GM12878 (cell line): ENCODE results near the gene RGS4. TPM values are rescaled to one million over a fixed set of nuclear protein-coding genes. Genes with fewer than 3 reads are reported as not detected.

Experiments used
- ATAC-seq: fragments of 200-7000 bp; cut with Tn5 transposase; 3 replicates; pipeline ENCODE4 v1.9.1; 2020; ENCODE audit warnings: mild to moderate bottlenecking, moderate library complexity
- BruUV-seq: library from RNA; stranded (reverse); fragments of 400-500 nt; replicated peaks from 2 replicates; lab custom pipeline; 2021; lab: Mats Ljungman, UMichigan
- CTCF ChIA-PET: fragments of 300-600 bp; sonication (Branson Sonifier 250); formaldehyde crosslinking; extraction: SDS; loops from one replicate; lab custom pipeline; 2021; ENCODE audit warnings: inconsistent platforms; lab: Yijun Ruan, JAX
- POLR2A ChIA-PET: fragments of 350-600 bp; formaldehyde crosslinking; extraction: SDS; loops from one replicate; lab custom pipeline; 2021; ENCODE audit warnings: inconsistent platforms; lab: Charles Lee
- RAD21 ChIA-PET: fragments of 300-600 bp; sonication (Branson Sonifier 250); formaldehyde crosslinking; loops from one replicate; lab custom pipeline; 2023; ENCODE audit warnings: antibody characterized with exemption; ENCODE audit not compliant: unreplicated experiment; lab: Charles Lee
- SMC1A ChIA-PET: fragments of 300-600 bp; sonication (Branson Sonifier 250); formaldehyde crosslinking; loops from one replicate; lab custom pipeline; 2023; ENCODE audit not compliant: unreplicated experiment, uncharacterized antibody; lab: Charles Lee
- DNase-seq: peaks from one replicate; pipeline ENCODE4 v3.0.0-alpha.2; 2011; ENCODE audit warnings: low read depth, low spot score
- FAIRE-seq: peaks from 3 replicates; lab custom pipeline; 2011; peaks lifted over from hg19 to GRCh38; lab: Jason Lieb, UNC
- H2AFZ ChIP-seq: 2 replicates; pipeline ENCODE4 v1.6.0; 2011; ENCODE audit warnings: low read depth, low read length, control low read depth; ENCODE audit not compliant: control insufficient read depth
- H3K27ac ChIP-seq: 2 replicates; pipeline ENCODE4 v1.5.1; 2011; ENCODE audit warnings: control low read depth; ENCODE audit not compliant: control insufficient read depth, insufficient read depth
- H3K27me3 ChIP-seq, 2 experiments: replicated peaks in 1 of 2; 2 replicates each; pipeline versions ENCODE4 v1.6.0 to v1.6.1; 2011; ENCODE audit warnings: low read length in 1 of 2; ENCODE audit not compliant: control insufficient read depth in 2 of 2, insufficient read depth in 2 of 2
- H3K36me3 ChIP-seq, 2 experiments: 2 replicates each; pipeline ENCODE4 v1.5.1; 2011; ENCODE audit warnings: low read length in 1 of 2; ENCODE audit not compliant: control insufficient read depth in 2 of 2, insufficient read depth in 2 of 2
- H3K4me1 ChIP-seq: 2 replicates; pipeline ENCODE4 v1.6.1; 2011; ENCODE audit warnings: mild to moderate bottlenecking, low read length, moderate library complexity, mixed read lengths; ENCODE audit not compliant: control insufficient read depth, insufficient read depth
- H3K4me2 ChIP-seq: 2 replicates; pipeline ENCODE4 v1.6.0; 2011; ENCODE audit warnings: control low read depth; ENCODE audit not compliant: control insufficient read depth, insufficient read depth
- H3K4me3 ChIP-seq: fragments of 200-600 bp; sonication (generic); 2 replicates; pipeline ENCODE4 v1.5.1; 2016
- H3K79me2 ChIP-seq: 2 replicates; pipeline ENCODE4 v1.6.0; 2011; ENCODE audit warnings: low read length; ENCODE audit not compliant: control insufficient read depth, insufficient read depth
- H3K9ac ChIP-seq: 2 replicates; pipeline ENCODE4 v1.8.0; 2011; ENCODE audit warnings: low read length, control low read depth, mixed read lengths; ENCODE audit not compliant: control insufficient read depth, insufficient read depth
- H3K9me3 ChIP-seq: replicated peaks from 3 replicates; pipeline ENCODE4 v1.5.1; 2011; ENCODE audit warnings: mild to moderate bottlenecking, low read length; ENCODE audit not compliant: control insufficient read depth, insufficient read depth
- H4K20me1 ChIP-seq: 2 replicates; pipeline ENCODE4 v1.6.0; 2011; ENCODE audit not compliant: control insufficient read depth, insufficient read depth
- BACH1 ChIP-seq: fragments of 450-650 bp; IDR thresholded peaks from 2 replicates; pipeline ENCODE4 v1.6.1; 2017; ENCODE audit warnings: mild to moderate bottlenecking, borderline replicate concordance
- BCL11A ChIP-seq: IDR thresholded peaks from 2 replicates; pipeline ENCODE4 v1.6.1; 2011; ENCODE audit warnings: low read depth, low read length
- CHD1 ChIP-seq: IDR thresholded peaks from 2 replicates; pipeline ENCODE4 v1.6.1; 2012; ENCODE audit warnings: low read depth, low read length, improper control_type of control experiment
- EP300 ChIP-seq, 2 experiments: fragments of 150-350 bp in 1 of 2; IDR thresholded peaks; 2 replicates each; pipeline ENCODE4 v1.6.1; 2011 to 2012; ENCODE audit warnings: low read depth in 2 of 2, low read length in 2 of 2, borderline replicate concordance in 1 of 2, improper control_type of control experiment in 1 of 2, inconsistent platforms in 1 of 2; ENCODE audit not compliant: control insufficient read depth in 1 of 2
- HCFC1 ChIP-seq: fragments of 150-350 bp; IDR thresholded peaks from 2 replicates; pipeline ENCODE4 v1.6.1; 2014; ENCODE audit warnings: low read length
- POU2F2 ChIP-seq: IDR thresholded peaks from 3 replicates; pipeline ENCODE4 v1.6.1; 2011; ENCODE audit warnings: low read depth, mild to moderate bottlenecking, low read length, borderline replicate concordance
- PRDM15 ChIP-seq: fragments of 450-650 bp; formaldehyde crosslinking; IDR thresholded peaks from 2 replicates; pipeline ENCODE4 v1.4.0; 2020; ENCODE audit warnings: mild to moderate bottlenecking, moderate library complexity
- SKIL ChIP-seq: fragments of 450-650 bp; IDR thresholded peaks from 2 replicates; pipeline ENCODE4 v1.6.1; 2017; ENCODE audit warnings: mild to moderate bottlenecking, low read depth, inconsistent platforms; ENCODE audit not compliant: poor library complexity, severe bottlenecking
- in situ Hi-C: fragments of 300-500 bp; cut with MboI; formaldehyde crosslinking; loops from 9 replicates; pipeline ENCODE4 v1.14.3; 2018; ENCODE audit warnings: mixed read lengths
- intact Hi-C: fragments of 100-400 bp; cut with micrococcal nuclease; formaldehyde crosslinking; loops from one replicate; pipeline ENCODE4 v1.14.2; 2022; ENCODE audit not compliant: unreplicated experiment
- polyA plus RNA-seq, 11 experiments: library from polyadenylated mRNA; depleted of rRNA in 4 of 11; unstranded in 6 of 11; stranded (reverse) in 5 of 11; fragments of >200 nt; fragmentation: Nextera tagmentation in 4 of 11; fragmentation: Illumina TruSeq in 1 of 11; extraction: Ambion mirVana in 4 of 11; extraction: Trizol in 1 of 11; gene quantifications; 1 replicate in 1 of 11; 2 replicates in 10 of 11; pipeline versions ENCODE4 v1.2.1 to v1.2.3, GENCODE V29; 2011 to 2016; ENCODE audit warnings: inconsistent platforms in 2 of 11, missing spikeins in 2 of 11, low read depth in 1 of 11
- total RNA-seq, 4 experiments: library from RNA; depleted of rRNA in 3 of 4; stranded (reverse); fragments of >200 nt in 3 of 4; fragmentation: Illumina TruSeq in 1 of 4; extraction: Trizol in 1 of 4; gene quantifications; 2 replicates each; pipeline versions ENCODE4 v1.2.1 to v1.2.3, GENCODE V29; 2013 to 2021

Gene RGS4
- total and polyA plus RNA-seq, 10 of the 15 experiments (the other 5 are each of a cell fraction or from before 2014, with no cell fraction given), result 0.05 to 0.14 TPM; not detected in 8

DNA sequence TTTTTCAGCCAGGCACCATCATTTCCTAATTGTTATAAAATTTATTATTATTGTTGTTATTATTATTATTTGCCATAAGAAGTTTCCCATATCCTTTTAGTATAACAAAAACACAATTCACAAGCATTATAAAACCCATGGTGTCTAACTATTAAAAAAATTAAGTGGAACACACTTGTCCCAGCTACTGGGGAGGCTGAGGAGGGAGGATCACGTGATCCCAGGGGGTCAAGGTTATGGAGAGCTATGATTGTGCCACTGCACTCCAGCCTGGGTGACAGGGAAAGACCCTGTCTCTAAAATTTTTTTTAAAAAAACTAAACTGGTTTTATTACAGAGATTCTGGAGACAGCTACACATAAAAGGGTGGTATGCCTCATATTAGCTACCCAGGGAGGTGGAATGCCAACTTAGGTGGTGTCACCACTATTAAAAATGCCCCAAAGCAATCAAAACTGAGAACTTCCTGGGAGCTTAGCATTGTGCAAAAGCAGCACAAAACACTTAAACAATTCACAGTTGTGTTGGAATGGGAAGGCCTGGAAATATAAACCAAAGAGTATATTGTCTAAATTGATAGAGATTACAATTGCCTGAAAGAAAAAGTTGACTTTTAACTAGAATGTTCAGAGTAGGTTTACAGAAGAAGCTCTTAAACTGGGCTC is 8.7 kb upstream of the RGS4 start (continued):
- TF ChIP-seq PRDM15 (CRISPR knock-in tag) (no peak), POU2F2 (no peak), CHD1 (no peak), BCL11A (no peak)

DNA sequence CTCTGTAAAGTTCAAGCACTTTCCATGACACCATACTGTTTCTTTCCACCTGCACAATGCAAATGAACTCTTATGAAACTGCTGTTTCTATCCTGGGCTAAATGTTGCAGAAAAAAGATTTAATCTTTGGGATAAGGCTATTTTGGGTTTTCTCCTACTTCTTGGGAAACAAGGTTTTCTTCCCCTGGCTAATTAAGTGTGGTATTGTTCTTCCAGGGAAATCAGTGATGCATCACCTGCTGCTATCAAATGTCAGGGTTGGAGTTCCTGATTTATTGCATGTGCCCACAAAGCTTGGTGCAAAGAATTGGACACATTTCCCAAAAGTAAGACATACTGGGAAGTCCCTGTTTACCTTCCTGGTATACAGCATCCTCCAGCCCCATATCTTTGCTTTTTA is 6.0 kb upstream of the RGS4 start:
- Histone ChIP-seq H3K27me3 (no peaks in the 10 kb centered on the region), H3K4me1 (no peaks in the 10 kb centered on the region), H3K9ac (no peak overlapping the region), H2AFZ (no peak overlapping the region), H3K79me2 (no peaks in the 10 kb centered on the region), H3K27ac (no peak overlapping the region), H3K9me3 (no peaks in the 10 kb centered on the region), H4K20me1 (no peaks in the 10 kb centered on the region), H3K4me2 (no peak overlapping the region), H3K36me3 (no peaks in the 10 kb centered on the region), H3K4me3 (no peak overlapping the region)
- ATAC-seq (no peak), FAIRE-seq (no peak), DNase-seq (no peak)
- in situ Hi-C loops, result no loop called here
- SMC1A ChIA-PET, result no interaction called here
- CTCF ChIA-PET, result no interaction called here
- no TSS peak for BruUV-seq
- POLR2A ChIA-PET, result no interaction called here
- RAD21 ChIA-PET, result no interaction called here
- intact Hi-C loops, result no loop called here
- TF ChIP-seq BACH1, result no peak
- TF ChIP-seq SKIL, result no peak
- TF ChIP-seq EP300 (IDR thresholded peaks at IDR 0.05; ENCODE audit: borderline replicate concordance in 1 of 2, control insufficient read depth in 1 of 2, low read depth in 2 of 2, low read length in 2 of 2), result no peak
- TF ChIP-seq HCFC1, result no peak
- TF ChIP-seq, all 136 proteins: peak for 0
